Glutamatergic neuron (in vitro differentiated cells): ENCODE measurements around the gene MOB3C. TPM values are rescaled to one million over a fixed set of nuclear protein-coding genes. Genes with fewer than 3 reads are reported as not detected.

ENCODE experiments used
- DNase-seq: peaks from one replicate; pipeline ENCODE4 v3.0.0; 2022
- H3K27ac Mint-ChIP-seq: one replicate; pipeline ENCODE4 v1.8.0; 2020; ENCODE audit warnings: mild to moderate bottlenecking, mixed read lengths, inconsistent platforms; ENCODE audit not compliant: unreplicated experiment
- H3K27me3 Mint-ChIP-seq: one replicate; pipeline ENCODE4 v1.8.0; 2020; ENCODE audit warnings: mild to moderate bottlenecking, moderate library complexity, mixed read lengths, inconsistent platforms; ENCODE audit not compliant: unreplicated experiment
- H3K36me3 Mint-ChIP-seq: one replicate; pipeline ENCODE4 v1.8.0; 2020; ENCODE audit warnings: mild to moderate bottlenecking, mixed read lengths, inconsistent platforms; ENCODE audit not compliant: unreplicated experiment
- H3K4me1 Mint-ChIP-seq: one replicate; pipeline ENCODE4 v1.8.0; 2020; ENCODE audit warnings: mild to moderate bottlenecking, low read depth, mixed read lengths, inconsistent platforms; ENCODE audit not compliant: unreplicated experiment
- H3K4me3 Mint-ChIP-seq: one replicate; pipeline ENCODE4 v1.8.0; 2020; ENCODE audit warnings: mild to moderate bottlenecking, mixed read lengths, inconsistent platforms; ENCODE audit not compliant: unreplicated experiment
- H3K9me3 Mint-ChIP-seq: one replicate; pipeline ENCODE4 v1.8.0; 2020; ENCODE audit warnings: mild to moderate bottlenecking, moderate library complexity, mixed read lengths, inconsistent platforms; ENCODE audit not compliant: unreplicated experiment
- CTCF ChIP-seq: fragments of 200-600 bp; sonication (generic); IDR thresholded peaks from one replicate; pipeline ENCODE4 v1.5.0; 2021; ENCODE audit not compliant: partially characterized antibody, unreplicated experiment
- total RNA-seq: library from RNA; stranded (reverse); fragmentation: NEBNext Ultra II Directional; extraction: Animal tissue kit (Norgen Biotek cat#: 25700); gene quantifications from one replicate; pipeline ENCODE4 v1.2.1, GENCODE V29; 2021; ENCODE audit not compliant: unreplicated experiment

MOB3C gene
- total RNA-seq, 1 donor from 2014 or later: 1.6 TPM

- no peak for DNase-seq
- no peaks in the 10 kb centered on the region for H3K4me1 Mint-ChIP-seq
- no peak overlapping the region for H3K27ac Mint-ChIP-seq
- H3K9me3 Mint-ChIP-seq: peaks cover 4% of the 10 kb centered on the region
- TF ChIP-seq CTCF: no peak
- peaks cover 27% of the 10 kb centered on the region for H3K36me3 Mint-ChIP-seq
- H3K27me3 Mint-ChIP-seq: peaks cover 2% of the 10 kb centered on the region
- H3K4me3 Mint-ChIP-seq: no peak overlapping the region
Measured at GRCh38 chr1:46646844-46647243, 30.2 kb upstream of the MOB3C start.

GRCh38 chr1:46646331-46646730, 29.7 kb upstream of the MOB3C start:
- peaks cover 4% of the 10 kb centered on the region for H3K9me3 Mint-ChIP-seq
- TF ChIP-seq CTCF: no peak
- no peak overlapping the region for H3K27ac Mint-ChIP-seq
- H3K4me1 Mint-ChIP-seq: no peaks in the 10 kb centered on the region
- H3K36me3 Mint-ChIP-seq: peaks cover 27% of the 10 kb centered on the region
- no peak overlapping the region for H3K4me3 Mint-ChIP-seq
- no peak for DNase-seq
- peaks cover 2% of the 10 kb centered on the region for H3K27me3 Mint-ChIP-seq

- no peak for TF ChIP-seq CTCF
- H3K4me3 Mint-ChIP-seq: no peak overlapping the region
- peaks cover 27% of the 10 kb centered on the region for H3K36me3 Mint-ChIP-seq
- no peak overlapping the region for H3K27ac Mint-ChIP-seq
- no peak for DNase-seq
- peaks cover 4% of the 10 kb centered on the region for H3K9me3 Mint-ChIP-seq
- H3K27me3 Mint-ChIP-seq: peaks cover 2% of the 10 kb centered on the region
- no peaks in the 10 kb centered on the region for H3K4me1 Mint-ChIP-seq
Measured at GRCh38 chr1:46645815-46646214, 29.2 kb upstream of the MOB3C start.

- Mint-ChIP-seq H3K27ac (no peak overlapping the region), H3K36me3 (peaks cover 10% of the 10 kb centered on the region), H3K9me3 (no peaks in the 10 kb centered on the region), H3K27me3 (peaks cover 2% of the 10 kb centered on the region), H3K4me1 (no peaks in the 10 kb centered on the region), H3K4me3 (no peak overlapping the region)
- no peak for TF ChIP-seq CTCF
- DNase-seq: no peak
Measured at GRCh38 chr1:46643368-46643775, 26.8 kb upstream of the MOB3C start.

- no peak for TF ChIP-seq CTCF
- Mint-ChIP-seq H3K4me1 (no peaks in the 10 kb centered on the region), H3K4me3 (no peak overlapping the region), H3K27me3 (peaks cover 2% of the 10 kb centered on the region), H3K36me3 (peaks cover 6% of the 10 kb centered on the region), H3K27ac (no peak overlapping the region), H3K9me3 (no peaks in the 10 kb centered on the region)
- no peak for DNase-seq
Measured at GRCh38 chr1:46642115-46642680, 25.6 kb upstream of the MOB3C start.
